Upper lobe of left lung (tissue), 4 donors: ENCODE data around the gene KATNA1.

Experiments used
- EP300 ChIP-seq, 4 donors: sonication (generic); formaldehyde crosslinking; IDR thresholded peaks; one replicate each; pipeline ENCODE4 v1.5.1; 2017; ENCODE audit warnings: antibody characterized with exemption in 4 of 4, control low read depth in 2 of 4
- TF ChIP-seq, protein P1 (sequence below), 6 experiments: fragments of 450-650 bp in 4 of 6; fragments of 200-600 bp in 2 of 6; sonication (generic) in 2 of 6; IDR thresholded peaks; one replicate each; pipeline ENCODE4 v1.5.1; 2016 to 2019; ENCODE audit warnings: antibody characterized with exemption in 6 of 6

DNA sequence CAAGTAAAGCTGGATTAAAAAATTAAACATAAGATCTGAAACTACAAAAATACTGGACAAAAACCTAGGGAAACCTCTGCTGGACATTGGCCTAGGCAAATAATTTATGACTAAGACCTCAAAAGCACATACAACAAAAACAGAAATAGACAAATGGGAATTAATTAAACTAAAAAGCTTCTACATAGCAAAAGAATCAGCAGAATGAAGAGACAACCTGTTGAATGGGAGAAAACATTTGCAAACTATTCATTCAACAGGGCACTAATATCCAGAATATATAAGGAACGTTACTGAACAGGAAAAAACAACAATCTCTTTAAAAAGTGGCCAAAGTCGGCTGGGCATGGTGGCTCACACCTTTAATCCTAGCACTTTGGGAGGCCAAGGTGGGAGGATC is 89.1 kb downstream of the KATNA1 start:
- TF ChIP-seq, protein P1, sequence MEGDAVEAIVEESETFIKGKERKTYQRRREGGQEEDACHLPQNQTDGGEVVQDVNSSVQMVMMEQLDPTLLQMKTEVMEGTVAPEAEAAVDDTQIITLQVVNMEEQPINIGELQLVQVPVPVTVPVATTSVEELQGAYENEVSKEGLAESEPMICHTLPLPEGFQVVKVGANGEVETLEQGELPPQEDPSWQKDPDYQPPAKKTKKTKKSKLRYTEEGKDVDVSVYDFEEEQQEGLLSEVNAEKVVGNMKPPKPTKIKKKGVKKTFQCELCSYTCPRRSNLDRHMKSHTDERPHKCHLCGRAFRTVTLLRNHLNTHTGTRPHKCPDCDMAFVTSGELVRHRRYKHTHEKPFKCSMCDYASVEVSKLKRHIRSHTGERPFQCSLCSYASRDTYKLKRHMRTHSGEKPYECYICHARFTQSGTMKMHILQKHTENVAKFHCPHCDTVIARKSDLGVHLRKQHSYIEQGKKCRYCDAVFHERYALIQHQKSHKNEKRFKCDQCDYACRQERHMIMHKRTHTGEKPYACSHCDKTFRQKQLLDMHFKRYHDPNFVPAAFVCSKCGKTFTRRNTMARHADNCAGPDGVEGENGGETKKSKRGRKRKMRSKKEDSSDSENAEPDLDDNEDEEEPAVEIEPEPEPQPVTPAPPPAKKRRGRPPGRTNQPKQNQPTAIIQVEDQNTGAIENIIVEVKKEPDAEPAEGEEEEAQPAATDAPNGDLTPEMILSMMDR (IDR thresholded peaks at IDR 0.05): no peak
- no peak for TF ChIP-seq EP300 (IDR thresholded peaks at IDR 0.05)
